GM21723 (cell line): Measurements from ENCODE around the gene CYP26A1.
A peak's percentile ranks its signal among the peaks of the same experiment; 100 is the strongest.

Experiments
- ATAC-seq: cut with Tn5 transposase; IDR thresholded peaks from one replicate; pipeline ENCODE4 v1.9.1; 2021; ENCODE audit warnings: mild to moderate bottlenecking, moderate library complexity; ENCODE audit not compliant: unreplicated experiment

The CYP26A1 gene

DNA sequence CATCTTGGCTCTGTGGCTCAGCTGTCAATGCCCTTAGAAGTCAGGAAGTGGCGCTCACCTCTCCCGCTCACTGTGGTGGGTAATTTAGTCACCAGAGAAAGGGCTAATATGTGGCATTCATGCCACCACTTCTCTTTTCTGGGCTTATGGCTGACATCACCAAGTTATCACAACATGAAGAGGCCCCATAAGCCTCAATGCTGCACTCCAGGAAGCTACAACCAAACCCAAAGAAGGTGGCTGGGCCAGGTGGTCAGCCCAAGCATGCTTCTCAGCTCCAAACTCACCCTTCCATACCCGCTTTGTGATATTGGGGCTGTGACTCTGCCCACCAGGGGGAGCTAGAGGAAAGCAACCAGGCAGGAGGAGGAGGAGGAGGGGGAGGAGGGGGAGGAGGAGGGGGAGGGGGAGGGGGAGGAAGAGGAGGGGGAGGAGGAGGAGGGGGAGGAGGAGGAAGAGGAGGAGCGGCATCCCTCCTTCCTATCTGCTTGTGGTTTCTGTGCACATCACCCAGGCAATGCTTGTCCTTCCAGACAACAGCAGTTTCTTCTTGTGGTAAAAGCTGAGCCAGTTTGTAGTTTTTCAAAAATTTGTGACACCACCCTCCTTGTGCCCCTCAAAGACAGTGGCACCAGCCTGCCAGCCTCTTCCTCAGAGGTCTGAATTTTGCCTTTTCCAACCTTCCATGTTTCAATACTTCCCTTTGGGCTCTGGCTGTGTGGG is 42.1 kb downstream of the CYP26A1 start:
- peak; percentile 57 for ATAC-seq

DNA sequence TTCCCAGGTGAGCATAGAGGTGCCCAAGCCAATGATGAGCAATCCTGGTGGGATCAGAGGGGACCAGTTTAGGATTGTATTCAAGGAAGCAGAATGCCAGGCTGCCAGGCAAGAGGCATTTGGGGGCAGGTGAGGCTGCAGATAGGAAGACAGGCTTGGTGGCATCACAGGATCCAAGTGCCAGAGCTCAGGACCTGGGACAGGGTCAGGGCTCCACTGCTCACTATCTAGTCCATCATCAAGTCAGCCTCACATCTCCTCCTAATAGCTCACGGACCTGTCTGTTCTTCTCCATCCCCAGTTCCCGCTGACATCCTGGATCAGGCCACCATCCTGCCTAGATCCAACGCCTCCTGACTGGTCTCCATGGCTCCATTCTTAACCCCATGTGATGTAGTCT is 47.6 kb downstream of the CYP26A1 start:
- no peak for ATAC-seq

DNA sequence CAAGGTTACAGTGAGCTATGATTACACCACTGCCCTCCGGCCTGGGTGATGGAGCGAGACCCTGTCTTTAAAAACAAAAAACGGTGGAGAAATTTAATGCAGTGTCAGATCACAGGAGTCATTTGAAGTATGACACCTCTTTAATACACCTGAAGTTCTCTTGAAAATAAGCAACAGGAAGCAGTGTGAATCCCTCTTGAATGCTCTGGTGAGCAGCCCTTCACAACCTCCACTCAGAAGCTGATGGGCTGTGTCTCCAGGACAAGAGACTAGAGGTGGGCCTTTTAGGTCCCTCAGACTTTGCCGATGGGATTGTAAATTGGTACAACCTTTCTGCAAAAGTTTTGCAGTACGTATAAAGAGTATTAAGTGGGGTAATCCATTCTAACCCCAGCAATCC is 50.1 kb downstream of the CYP26A1 start:
- no peak for ATAC-seq

DNA sequence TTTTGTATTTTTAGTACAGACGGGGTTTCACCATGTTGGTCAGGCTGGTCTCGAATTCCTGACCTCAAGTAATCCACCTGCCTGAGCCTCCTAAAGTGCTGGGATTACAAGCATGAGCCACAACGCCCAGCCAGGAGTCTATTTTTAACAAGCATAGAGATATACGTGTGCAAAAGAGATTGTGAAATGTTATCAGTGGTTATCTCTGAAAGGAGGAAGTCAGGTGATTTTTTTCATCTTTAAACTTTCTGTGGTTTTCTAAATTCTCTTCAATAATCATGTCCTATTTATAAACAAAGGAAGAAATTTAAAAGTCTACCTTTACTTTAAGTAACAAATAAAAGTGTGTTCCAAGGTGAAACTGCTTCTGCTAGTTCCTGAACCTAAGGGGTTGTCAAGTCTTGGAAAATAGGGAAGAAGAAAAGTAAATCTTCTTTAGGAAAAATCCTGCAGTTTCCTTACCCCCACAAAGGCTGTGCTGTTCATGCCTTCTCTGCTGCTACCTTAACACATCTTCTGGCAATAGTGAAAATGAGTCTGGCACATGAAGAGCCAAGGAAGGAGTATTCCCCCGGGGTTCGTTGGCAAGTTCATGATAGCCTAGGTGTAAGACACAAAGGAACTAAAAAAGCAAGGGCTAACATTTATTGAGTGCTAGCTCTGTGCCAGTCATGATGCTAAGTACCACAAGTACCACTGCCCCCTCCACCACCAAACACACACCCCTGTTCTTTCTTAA is 51.1 kb downstream of the CYP26A1 start:
- peak; percentile 87 for ATAC-seq

DNA sequence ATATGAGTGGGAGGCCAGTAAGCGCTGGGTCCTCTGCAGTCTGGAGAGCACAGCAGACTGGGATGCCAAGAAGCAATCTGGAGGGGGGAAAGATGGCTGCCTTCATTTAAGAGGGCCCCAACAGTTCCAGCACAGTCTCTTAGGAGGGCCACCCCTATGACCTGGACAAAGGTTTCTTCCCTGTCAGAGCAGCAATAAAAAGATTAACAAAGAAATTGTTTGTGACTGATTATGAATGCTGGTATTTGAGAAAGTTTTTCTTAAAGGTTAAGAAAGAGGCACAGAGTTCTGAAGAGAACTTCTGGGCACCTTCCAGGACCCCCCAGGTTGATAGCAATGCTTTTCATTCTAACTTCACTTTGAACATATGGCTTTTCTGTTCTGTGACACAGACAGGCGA is 52.3 kb downstream of the CYP26A1 start:
- no peak for ATAC-seq

DNA sequence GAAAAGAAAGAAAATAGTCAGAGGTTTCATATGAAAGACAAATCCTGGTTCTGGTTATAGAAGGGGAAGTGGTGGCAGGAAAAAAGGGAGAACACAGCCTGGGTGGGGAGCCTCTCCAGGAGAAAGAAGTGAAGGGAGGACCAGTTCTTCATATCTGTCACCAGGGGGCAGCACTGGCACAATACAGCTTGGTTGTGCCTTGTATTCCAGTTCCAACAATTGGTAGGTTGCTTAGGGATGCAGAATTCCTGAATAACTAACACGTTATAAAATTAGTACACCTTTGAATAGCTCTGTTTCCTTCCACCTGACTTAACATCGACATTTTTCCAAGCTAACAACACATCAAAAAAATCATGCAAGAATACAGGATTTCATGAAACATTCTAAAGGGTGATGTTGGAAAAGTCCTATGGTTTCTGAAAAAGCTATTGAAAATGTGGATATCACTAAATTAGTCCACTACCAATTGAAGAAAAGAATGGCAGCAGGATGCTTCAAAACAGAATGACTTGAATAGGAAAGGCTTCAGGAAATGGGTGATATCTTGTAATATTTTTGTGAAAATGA is 52.9 kb downstream of the CYP26A1 start:
- no peak for ATAC-seq
